Nephron (organoid): ENCODE data around the gene NLRP12.

Experiments used
- H3K27ac Mint-ChIP-seq, 3 experiments: 2 replicates each; pipeline ENCODE4 v1.8.0; 2020; ENCODE audit warnings: mixed read lengths in 3 of 3, mild to moderate bottlenecking in 2 of 3, moderate library complexity in 1 of 3
- H3K27me3 Mint-ChIP-seq: 2 replicates; pipeline ENCODE4 v1.8.0; 2021; ENCODE audit warnings: low read depth, mild to moderate bottlenecking, moderate library complexity, mixed read lengths
- H3K36me3 Mint-ChIP-seq: 2 replicates; pipeline ENCODE4 v1.8.0; 2020; ENCODE audit warnings: low read depth, mixed read lengths
- H3K4me1 Mint-ChIP-seq: 2 replicates; pipeline ENCODE4 v1.8.0; 2020; ENCODE audit warnings: mixed read lengths
- H3K4me3 Mint-ChIP-seq, 3 experiments: 2 replicates each; pipeline ENCODE4 v1.8.0; 2020; ENCODE audit warnings: mild to moderate bottlenecking in 3 of 3, mixed read lengths in 3 of 3, moderate library complexity in 2 of 3
- H3K9me3 Mint-ChIP-seq: 2 replicates; pipeline ENCODE4 v1.8.0; 2020; ENCODE audit warnings: mixed read lengths
- CTCF ChIP-seq, 3 experiments: fragments of 200-600 bp; sonication (generic); IDR thresholded peaks; one replicate each; pipeline ENCODE4 v1.5.0; 2021; ENCODE audit warnings: antibody characterized with exemption in 3 of 3; ENCODE audit not compliant: unreplicated experiment in 3 of 3

Gene NLRP12

GRCh38 chr19:53812335-53812734 lies 11.8 kb downstream of the NLRP12 start:
- Mint-ChIP-seq H3K36me3 (no peaks in the 10 kb centered on the region), H3K27ac (no peak overlapping the region), H3K4me3 (no peak overlapping the region), H3K4me1 (no peaks in the 10 kb centered on the region), H3K27me3 (peaks cover 4% of the 10 kb centered on the region), H3K9me3 (no peaks in the 10 kb centered on the region)
- no peak for TF ChIP-seq CTCF (IDR thresholded peaks at IDR 0.05; ENCODE audit: unreplicated experiment in 3 of 3)

GRCh38 chr19:53810891-53811290 lies 13.2 kb downstream of the NLRP12 start:
- no peaks in the 10 kb centered on the region for H3K4me1 Mint-ChIP-seq
- no peaks in the 10 kb centered on the region for H3K9me3 Mint-ChIP-seq
- H3K27ac Mint-ChIP-seq = no peak overlapping the region
- no peaks in the 10 kb centered on the region for H3K36me3 Mint-ChIP-seq
- TF ChIP-seq CTCF (IDR thresholded peaks at IDR 0.05; ENCODE audit: unreplicated experiment in 3 of 3) = no peak
- no peak overlapping the region for H3K4me3 Mint-ChIP-seq
- H3K27me3 Mint-ChIP-seq = peaks cover 4% of the 10 kb centered on the region

- no peak overlapping the region for H3K27ac Mint-ChIP-seq
- TF ChIP-seq CTCF (IDR thresholded peaks at IDR 0.05; ENCODE audit: unreplicated experiment in 3 of 3) = no peak
These were observed 13.9 kb downstream of the NLRP12 start for GRCh38 chr19:53810187-53810546.

GRCh38 chr19:53809518-53810186 lies 14.5 kb downstream of the NLRP12 start:
- H3K27ac Mint-ChIP-seq = no peak overlapping the region
- H3K36me3 Mint-ChIP-seq = no peaks in the 10 kb centered on the region
- H3K4me3 Mint-ChIP-seq = no peak overlapping the region
- H3K4me1 Mint-ChIP-seq = no peaks in the 10 kb centered on the region
- no peak for TF ChIP-seq CTCF (IDR thresholded peaks at IDR 0.05; ENCODE audit: unreplicated experiment in 3 of 3)
- H3K9me3 Mint-ChIP-seq = no peaks in the 10 kb centered on the region
- H3K27me3 Mint-ChIP-seq = peaks cover 4% of the 10 kb centered on the region

More at GRCh38 chr19:53810187-53810546, 13.9 kb downstream of the NLRP12 start:
- Mint-ChIP-seq H3K27me3 (peaks cover 4% of the 10 kb centered on the region), H3K4me1 (no peaks in the 10 kb centered on the region), H3K36me3 (no peaks in the 10 kb centered on the region), H3K4me3 (no peak overlapping the region), H3K9me3 (no peaks in the 10 kb centered on the region)

- peak; percentile 46 to 54 (median 47) for TF ChIP-seq CTCF (IDR thresholded peaks at IDR 0.05; ENCODE audit: unreplicated experiment in 3 of 3)
- H3K4me1 Mint-ChIP-seq = no peaks in the 10 kb centered on the region
- H3K27me3 Mint-ChIP-seq = peaks cover 2% of the 10 kb centered on the region
- no peaks in the 10 kb centered on the region for H3K9me3 Mint-ChIP-seq
- H3K4me3 Mint-ChIP-seq = no peak overlapping the region
- H3K27ac Mint-ChIP-seq = no peak overlapping the region
- H3K36me3 Mint-ChIP-seq = no peaks in the 10 kb centered on the region
These were observed 15.4 kb downstream of the NLRP12 start for GRCh38 chr19:53808710-53809125.

GRCh38 chr19:53801257-53801656 lies 22.9 kb downstream of the NLRP12 start:
- Mint-ChIP-seq H3K4me3 (no peak overlapping the region), H3K4me1 (no peaks in the 10 kb centered on the region), H3K27ac (no peak overlapping the region), H3K9me3 (no peaks in the 10 kb centered on the region), H3K27me3 (no peaks in the 10 kb centered on the region), H3K36me3 (no peaks in the 10 kb centered on the region)
- no peak for TF ChIP-seq CTCF (IDR thresholded peaks at IDR 0.05; ENCODE audit: unreplicated experiment in 3 of 3)
